Liver (tissue), 9 donors: Measurements from ENCODE around the gene BCAR3. TPM values are rescaled to one million over a fixed set of nuclear protein-coding genes. Genes with fewer than 3 reads are reported as not detected.

ENCODE experiments used
- DNase-seq: peaks from one replicate; pipeline ENCODE4 v3.0.0-alpha.2; 2017; ENCODE audit warnings: low spot score
- H3K27ac ChIP-seq, 2 donors: one replicate each; pipeline ENCODE4 v1.7.0; 2013; ENCODE audit warnings: inconsistent platforms in 2 of 2, low read length in 2 of 2, control low read depth in 1 of 2, low read depth in 1 of 2, mild to moderate bottlenecking in 1 of 2
- H3K27me3 ChIP-seq, 4 donors: one replicate each; pipeline versions ENCODE4 v1.6.1 to v1.7.0; 2013; ENCODE audit warnings: low read length in 3 of 4, inconsistent platforms in 1 of 4, mild to moderate bottlenecking in 1 of 4, moderate library complexity in 1 of 4; ENCODE audit not compliant: control insufficient read depth in 4 of 4, insufficient read depth in 4 of 4
- H3K36me3 ChIP-seq, 4 donors: one replicate each; pipeline versions ENCODE4 v1.6.1 to v1.7.0; 2013; ENCODE audit warnings: low read length in 3 of 4, mild to moderate bottlenecking in 3 of 4, low read depth in 1 of 4, moderate library complexity in 1 of 4; ENCODE audit not compliant: control insufficient read depth in 4 of 4, insufficient read depth in 3 of 4
- H3K4me1 ChIP-seq, 4 donors: one replicate each; pipeline versions ENCODE4 v1.6.1 to v1.7.0; 2013; ENCODE audit warnings: low read length in 3 of 4, mild to moderate bottlenecking in 3 of 4, moderate library complexity in 1 of 4; ENCODE audit not compliant: control insufficient read depth in 4 of 4, insufficient read depth in 4 of 4
- H3K4me3 ChIP-seq, 3 donors: one replicate each; pipeline versions ENCODE4 v1.6.1 to v1.7.0; 2013; ENCODE audit warnings: low read length in 3 of 3, control low read depth in 1 of 3, low read depth in 1 of 3, mild to moderate bottlenecking in 1 of 3
- H3K9ac ChIP-seq, 2 donors: one replicate each; pipeline ENCODE4 v1.7.0; 2013; ENCODE audit warnings: low read length in 2 of 2, mild to moderate bottlenecking in 2 of 2, moderate library complexity in 2 of 2, control low read depth in 1 of 2, low read depth in 1 of 2
- H3K9me3 ChIP-seq, 4 donors: one replicate each; pipeline versions ENCODE4 v1.6.1 to v1.7.0; 2013; ENCODE audit warnings: low read length in 3 of 4; ENCODE audit not compliant: control insufficient read depth in 4 of 4
- ATF3 ChIP-seq: IDR thresholded peaks from 2 replicates; pipeline ENCODE4 v1.6.1; 2016; ENCODE audit warnings: antibody characterized with exemption
- CTCF ChIP-seq: fragments of 150-350 bp; IDR thresholded peaks from 2 replicates; pipeline ENCODE4 v1.5.1; 2017; ENCODE audit warnings: improper control_type of control experiment, low read depth, low read length; ENCODE audit not compliant: missing input control
- EGR1 ChIP-seq, 2 donors: IDR thresholded peaks; 2 replicates each; pipeline ENCODE4 v1.6.1; 2016 to 2018; ENCODE audit warnings: antibody characterized with exemption in 2 of 2, low read depth in 2 of 2
- FOXA1 ChIP-seq: IDR thresholded peaks from 2 replicates; pipeline ENCODE4 v1.6.1; 2016; ENCODE audit warnings: antibody characterized with exemption
- GABPA ChIP-seq, 2 donors: IDR thresholded peaks in 1 of 2; conservative IDR thresholded peaks in 1 of 2; 2 replicates each; pipeline ENCODE4 v1.6.1; 2016; ENCODE audit warnings: antibody characterized with exemption in 2 of 2, mild to moderate bottlenecking in 1 of 2, moderate library complexity in 1 of 2
- HNF4G ChIP-seq: IDR thresholded peaks from 2 replicates; pipeline ENCODE4 v1.6.1; 2016; ENCODE audit warnings: antibody characterized with exemption
- JUND ChIP-seq, 2 donors: IDR thresholded peaks; 2 replicates each; pipeline ENCODE4 v1.6.1; 2016; ENCODE audit warnings: antibody characterized with exemption in 2 of 2
- MAX ChIP-seq: IDR thresholded peaks from 2 replicates; pipeline ENCODE4 v1.6.1; 2016; ENCODE audit warnings: antibody characterized with exemption
- NR2F2 ChIP-seq: IDR thresholded peaks from 2 replicates; pipeline ENCODE4 v1.6.1; 2016; ENCODE audit warnings: antibody characterized with exemption
- RAD21 ChIP-seq, 2 donors: IDR thresholded peaks; 2 replicates each; pipeline ENCODE4 v1.6.1; 2016; ENCODE audit warnings: antibody characterized with exemption in 2 of 2, mild to moderate bottlenecking in 2 of 2
- REST ChIP-seq: IDR thresholded peaks from 2 replicates; pipeline ENCODE4 v1.6.1; 2016; ENCODE audit warnings: antibody characterized with exemption, mild to moderate bottlenecking
- TAF1 ChIP-seq: conservative IDR thresholded peaks from 2 replicates; pipeline ENCODE4 v1.6.1; 2016; ENCODE audit warnings: antibody characterized with exemption, mild to moderate bottlenecking
- YY1 ChIP-seq: IDR thresholded peaks from 2 replicates; pipeline ENCODE4 v1.6.1; 2016; ENCODE audit warnings: antibody characterized with exemption, mild to moderate bottlenecking
- WGBS: extraction: QIAGEN DNeasy Blood & Tissue Kit; methylation state at CpG from one replicate; pipeline ENCODE4 v1.1.7; 2013; 5-methylcytosine and 5-hydroxymethylcytosine counted together
- polyA plus RNA-seq, 2 donors: library from polyadenylated mRNA; stranded (reverse) in 1 of 2; unstranded in 1 of 2; fragments of 200-250 nt in 1 of 2; fragments of >200 nt in 1 of 2; fragmentation: Nextera tagmentation in 1 of 2; extraction: Ambion mirVana in 1 of 2; gene quantifications; one replicate each; pipeline versions ENCODE4 v1.2.1 to v1.2.3, GENCODE V29; 2013 to 2015
- total RNA-seq, 2 donors: library from RNA; depleted of rRNA; stranded (reverse); fragments of >200 nt; gene quantifications; one replicate each; pipeline ENCODE4 v1.2.3, GENCODE V29; 2014
- donor health status: healthy.
- donor health status: healthy.
- donor health status: healthy.
- donor health status: healthy.
- donor health status: healthy.

Gene BCAR3
- total and polyA plus RNA-seq, 4 donors: 2.8 to 10.3 (median 7.7) TPM

GRCh38 chr1:93609536-93609935, 72.1 kb downstream of the BCAR3 start:
- Histone ChIP-seq H3K9ac (no peak overlapping the region), H3K4me3 (no peak overlapping the region), H3K27me3 (no peaks in the 10 kb centered on the region), H3K36me3 (no peaks in the 10 kb centered on the region), H3K4me1 (peaks cover 2 to 51% (median 25%) of the 10 kb centered on the region in 4 donors), H3K9me3 (no peaks in the 10 kb centered on the region), H3K27ac (peak overlapping the region in 1 of 2 donors; percentile 14)
- DNase-seq: no peak
- no peak for TF ChIP-seq EGR1 (IDR thresholded peaks at IDR 0.05; ENCODE audit: low read depth in 2 of 2)
- TF ChIP-seq JUND (IDR thresholded peaks at IDR 0.05): no peak
- no peak for TF ChIP-seq FOXA1
- no peak for TF ChIP-seq YY1
- TF ChIP-seq RAD21 (IDR thresholded peaks at IDR 0.05): no peak
- WGBS: 87% methylated on average over 8 of the region's 8 CpGs

GRCh38 chr1:93608187-93609109, 73.2 kb downstream of the BCAR3 start:
- H3K4me1 ChIP-seq: peaks cover 0 to 40% (median 17%) of the 10 kb centered on the region in 4 donors
- TF ChIP-seq NR2F2 (peak; percentile 45), FOXA1 (no peak), ATF3 (no peak), TAF1 (no peak), YY1 (no peak), CTCF (no peak), REST (peak; percentile 26), GABPA (IDR thresholded peaks at IDR 0.05 in 1 of 2, conservative IDR thresholded peaks at IDR 0.05 in 1 of 2) (no peak), MAX (no peak), JUND (IDR thresholded peaks at IDR 0.05) (no peak), RAD21 (IDR thresholded peaks at IDR 0.05) (no peak), HNF4G (no peak)
- no peak overlapping the region for H3K9ac ChIP-seq
- H3K9me3 ChIP-seq: no peaks in the 10 kb centered on the region
- 81% methylated on average over 15 of the region's 15 CpGs for WGBS
- DNase-seq: no peak
- no peaks in the 10 kb centered on the region for H3K27me3 ChIP-seq
- H3K36me3 ChIP-seq: no peaks in the 10 kb centered on the region
- no peak overlapping the region for H3K4me3 ChIP-seq
- H3K27ac ChIP-seq: peak overlapping the region; percentile 31 to 45
